Epithelial cell of prostate (primary cell): ENCODE results near the gene SNRNP200.
"Not testable (repeated sequence)": the region's sequence is repeated elsewhere in the genome, so short reads cannot be mapped to it uniquely, and the experiment has no call there.

Source experiments
- DNase-seq: peaks from one replicate; pipeline ENCODE4 v3.0.0-alpha.2; 2011; ENCODE audit warnings: low read depth, low spot score
- H3K27ac ChIP-seq: fragments of 450-650 bp; 2 replicates; pipeline ENCODE4 v1.5.1; 2017; ENCODE audit warnings: mild to moderate bottlenecking

The SNRNP200 gene

DNA sequence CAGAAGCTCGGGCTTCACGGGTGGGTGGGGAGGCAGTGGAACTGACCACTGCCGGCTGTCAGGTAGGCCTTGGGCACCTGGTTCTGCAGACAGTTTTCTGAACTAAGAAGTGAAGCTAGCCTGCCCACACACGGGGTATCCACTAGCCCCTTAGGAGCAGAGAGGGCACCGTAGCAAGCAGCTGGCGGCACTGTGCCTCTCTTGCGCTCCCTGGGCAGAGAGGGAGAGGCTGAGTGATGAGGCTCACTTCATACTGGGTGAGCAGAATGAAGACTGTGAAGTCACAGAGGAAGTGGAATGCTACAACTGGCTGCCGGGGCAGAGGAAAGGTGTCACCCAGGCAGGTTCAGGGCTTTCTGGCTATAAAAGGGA is 20.5 kb upstream of the SNRNP200 start:
- H3K27ac ChIP-seq: no peak overlapping the region
- no peak for DNase-seq

DNA sequence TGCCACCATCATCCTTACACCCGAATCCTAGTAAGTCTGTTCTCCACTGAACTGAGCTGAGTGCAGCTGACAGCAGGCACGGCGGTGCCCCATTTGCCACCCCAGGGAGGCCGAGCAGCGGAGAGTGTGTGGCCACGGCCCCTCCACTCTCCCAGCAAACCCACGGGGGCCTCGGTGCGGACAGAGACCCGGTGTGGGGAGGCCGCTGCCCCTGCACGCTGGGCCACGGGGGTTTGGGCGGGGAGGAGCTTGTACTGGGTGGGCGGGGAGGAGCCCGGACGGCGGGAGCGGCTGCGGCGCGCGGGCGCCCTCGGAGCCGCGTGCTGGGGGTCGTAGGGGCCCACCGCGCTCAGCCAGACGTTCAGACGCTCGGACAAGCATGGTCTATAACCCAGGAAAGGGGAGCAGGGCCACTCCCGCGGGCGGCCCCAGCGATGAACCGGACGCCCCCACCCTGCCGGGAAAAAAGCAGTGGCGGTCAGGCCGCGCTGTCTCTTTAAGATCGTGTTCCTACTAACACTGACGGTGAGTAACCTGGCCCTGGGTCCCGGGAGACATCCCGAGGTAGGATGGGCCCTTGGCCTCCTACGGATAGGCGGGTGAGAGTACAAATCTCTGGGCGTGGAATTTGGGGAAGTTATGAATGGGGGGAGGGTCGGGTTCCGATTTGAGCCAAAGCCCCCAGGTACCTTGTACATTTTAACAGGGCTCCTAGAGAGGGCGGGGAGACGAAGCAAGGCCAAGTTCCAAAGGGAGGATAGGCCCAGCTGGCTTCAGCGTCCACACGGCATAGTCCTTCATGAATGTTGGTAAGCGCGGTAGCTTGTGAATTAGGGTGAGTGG is 19.9 kb upstream of the SNRNP200 start, which contains the start of gene ITPRIPL1:
TSS of gene ITPRIPL1 (plus strand) at position 277 of the 843 bp plus-strand sequence. CDS start at position 800, 523 bp downstream.
- no peak within 1 kb of the TSS for H3K27ac ChIP-seq
- no peak for DNase-seq

DNA sequence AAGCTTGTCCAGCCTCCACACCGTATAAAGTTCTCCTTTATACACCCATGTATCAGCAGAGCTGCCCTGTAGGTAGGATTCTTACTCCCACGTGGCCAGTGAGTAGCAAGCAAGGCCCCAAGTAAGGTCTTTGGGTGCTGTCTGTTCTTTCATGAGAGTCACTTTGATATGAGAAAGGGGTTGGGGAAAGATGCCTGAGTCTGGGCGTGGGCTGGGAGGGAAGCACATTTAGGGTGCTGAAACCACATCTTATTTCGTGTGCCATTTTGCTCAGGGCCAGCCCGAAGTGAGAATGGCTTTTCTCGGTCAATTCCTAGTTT is 19.3 kb upstream of the SNRNP200 start:
- no peak overlapping the region for H3K27ac ChIP-seq
- DNase-seq: no peak

DNA sequence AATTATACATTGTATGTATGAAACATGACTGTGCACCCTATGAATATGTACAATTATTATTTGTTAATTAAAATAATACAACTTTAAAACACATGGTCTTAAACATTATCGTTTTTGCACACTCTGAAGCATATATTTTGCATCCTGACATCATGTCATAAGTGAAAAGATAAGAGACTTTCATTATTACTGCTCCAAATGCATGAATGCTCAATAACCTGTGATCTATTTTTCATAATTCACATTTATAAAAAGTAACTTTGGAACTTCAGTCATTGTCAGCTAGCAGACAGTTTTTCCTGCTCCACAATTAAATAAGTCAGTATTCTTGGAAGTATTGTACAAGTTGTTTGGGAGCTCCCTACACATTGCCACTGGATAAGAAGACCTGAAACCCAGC is 18.5 kb upstream of the SNRNP200 start:
- H3K27ac ChIP-seq: no peak overlapping the region
- no peak for DNase-seq

DNA sequence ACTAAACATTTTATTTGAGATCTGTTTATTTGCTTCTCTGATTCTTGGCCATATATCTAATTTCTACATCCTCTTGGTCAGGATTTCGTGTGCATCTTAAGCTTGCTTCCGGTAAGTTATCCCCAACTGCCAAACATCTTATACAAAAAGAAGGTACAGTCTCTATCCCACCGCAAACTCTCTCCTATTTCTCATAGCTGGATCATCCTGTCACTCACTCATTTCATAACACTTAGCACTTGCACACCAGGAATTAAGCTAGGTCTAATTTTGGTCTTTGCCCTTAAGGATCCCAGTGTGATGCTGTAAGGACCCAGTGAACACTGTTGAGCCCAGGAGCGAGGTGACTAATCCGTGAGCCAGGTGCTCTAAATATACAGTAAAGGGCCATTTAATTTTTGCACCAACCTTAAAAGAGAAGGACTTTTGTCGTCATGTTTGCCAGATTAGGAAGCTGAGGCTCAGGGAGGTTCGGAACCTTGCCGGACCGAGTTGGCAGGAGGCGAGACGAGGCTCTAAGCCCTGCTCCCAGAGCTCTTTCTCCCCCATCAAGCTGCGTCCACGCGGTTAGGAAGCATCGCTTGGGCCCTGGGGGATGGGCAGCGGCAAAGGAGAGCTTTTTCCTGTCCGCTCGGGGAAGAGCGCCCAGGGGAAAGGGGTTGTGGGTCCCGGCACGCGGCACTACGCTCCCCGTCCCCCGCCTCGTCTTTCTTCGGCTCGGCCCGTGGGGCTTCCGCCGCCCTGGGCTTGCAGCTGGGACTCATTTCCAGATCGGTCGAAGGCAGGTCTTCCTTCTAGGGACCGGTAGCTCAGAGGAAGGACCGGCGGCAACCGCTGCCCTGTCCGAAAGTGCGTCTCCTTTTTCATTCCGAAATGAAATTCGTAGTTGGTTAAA is 15.6 kb upstream of the SNRNP200 start:
- no peak for DNase-seq
- H3K27ac ChIP-seq: no peak overlapping the region

DNA sequence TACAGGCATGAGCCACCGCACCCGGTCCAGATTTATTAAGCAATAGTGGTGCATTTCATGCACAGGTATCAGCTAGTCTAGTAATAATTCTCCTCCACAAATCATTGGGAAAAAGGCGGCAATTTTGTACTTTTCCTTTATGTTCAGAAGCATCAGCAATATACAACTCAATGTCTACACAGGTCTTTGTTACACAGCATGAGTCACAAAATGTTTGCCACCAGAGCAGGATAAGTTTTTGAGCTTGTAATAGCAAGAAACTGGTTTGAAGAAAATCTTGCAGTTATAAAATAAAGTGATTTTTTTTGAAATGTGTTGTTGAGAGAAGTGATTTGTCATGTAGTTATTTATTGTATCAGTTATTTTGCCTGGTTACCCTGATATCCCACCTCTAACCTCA is 15.0 kb upstream of the SNRNP200 start:
- no peak overlapping the region for H3K27ac ChIP-seq
- no peak for DNase-seq

DNA sequence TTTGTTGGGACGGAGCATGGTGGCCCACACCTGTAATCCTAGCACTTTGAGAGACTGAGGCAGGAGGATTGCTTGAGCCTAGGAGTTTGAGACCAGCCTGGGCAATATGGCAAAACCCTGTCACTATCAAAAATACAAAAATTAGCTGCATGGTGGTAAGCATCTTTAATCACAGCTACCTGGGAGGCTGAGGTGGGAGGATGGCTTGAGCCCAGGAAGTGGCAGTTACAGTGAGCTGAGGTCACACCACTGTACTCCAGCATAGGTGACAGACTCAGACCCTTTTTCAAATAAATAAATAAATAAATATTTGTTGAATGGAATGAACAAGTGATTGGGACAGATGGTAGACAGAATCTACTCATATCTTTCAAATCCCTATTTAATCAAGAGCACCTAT is 14.1 kb upstream of the SNRNP200 start:
- DNase-seq: no peak
- H3K27ac ChIP-seq: no peak overlapping the region

DNA sequence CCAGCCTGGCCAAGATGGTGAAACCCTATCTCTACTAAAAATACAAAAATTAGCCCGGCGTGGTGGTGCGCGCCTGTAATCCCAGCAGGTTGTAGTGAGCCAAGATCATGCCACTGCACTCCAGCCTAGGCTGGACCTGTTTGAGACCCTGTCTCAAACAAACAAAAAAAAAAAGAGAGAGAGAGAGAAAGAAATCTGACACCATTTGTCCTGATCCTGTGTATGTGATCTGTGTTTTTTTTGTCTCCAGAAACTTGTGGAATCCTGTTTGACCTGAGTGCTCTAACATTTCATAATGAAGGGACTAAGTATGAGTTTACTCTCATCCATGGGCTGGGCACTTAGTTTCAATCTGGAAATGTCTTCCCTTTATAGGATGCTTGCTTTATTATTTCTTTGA is 13.4 kb upstream of the SNRNP200 start:
- no peak for DNase-seq
- H3K27ac ChIP-seq: no peak overlapping the region

DNA sequence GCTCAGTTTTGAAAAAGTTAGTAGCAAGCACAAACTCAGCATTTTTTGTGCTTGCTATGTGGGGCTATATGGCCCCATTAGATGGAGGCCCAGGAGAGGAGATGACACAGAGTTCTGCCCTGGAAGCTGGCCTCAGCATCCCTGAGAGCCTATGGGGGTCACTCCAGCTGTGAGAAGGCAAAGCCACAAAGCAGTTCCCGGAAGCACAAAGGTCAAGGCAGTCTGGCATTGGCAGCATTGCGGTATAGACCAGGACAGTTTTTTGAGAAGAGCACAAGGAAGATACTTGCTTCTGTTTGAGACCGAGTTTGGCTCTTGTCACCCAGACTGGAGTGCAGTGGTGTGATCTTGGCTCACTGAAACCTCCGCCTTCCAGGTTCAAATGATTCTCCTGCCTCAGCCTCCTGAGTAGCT is 12.2 kb upstream of the SNRNP200 start:
- H3K27ac ChIP-seq: no peak overlapping the region
- no peak for DNase-seq

DNA sequence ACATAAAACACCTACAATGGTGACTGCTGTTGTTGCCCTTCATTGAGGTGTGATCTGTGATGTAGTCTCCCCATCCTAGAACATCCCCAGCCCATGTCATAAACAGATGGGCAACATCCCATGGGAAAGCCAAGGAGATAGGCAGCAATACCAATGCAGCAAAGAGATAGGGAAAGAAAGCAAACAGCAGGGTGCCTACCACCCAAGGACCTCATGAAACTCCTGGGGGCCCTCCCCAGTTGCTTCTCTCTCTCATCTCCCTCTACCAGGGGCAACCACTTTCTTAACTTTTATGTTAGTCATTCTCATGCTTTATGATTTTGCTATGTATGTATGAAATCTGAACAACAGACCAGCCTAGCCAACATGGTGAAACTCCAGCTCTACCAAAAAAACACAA is 11.7 kb upstream of the SNRNP200 start:
- no peak overlapping the region for H3K27ac ChIP-seq
- no peak for DNase-seq

DNA sequence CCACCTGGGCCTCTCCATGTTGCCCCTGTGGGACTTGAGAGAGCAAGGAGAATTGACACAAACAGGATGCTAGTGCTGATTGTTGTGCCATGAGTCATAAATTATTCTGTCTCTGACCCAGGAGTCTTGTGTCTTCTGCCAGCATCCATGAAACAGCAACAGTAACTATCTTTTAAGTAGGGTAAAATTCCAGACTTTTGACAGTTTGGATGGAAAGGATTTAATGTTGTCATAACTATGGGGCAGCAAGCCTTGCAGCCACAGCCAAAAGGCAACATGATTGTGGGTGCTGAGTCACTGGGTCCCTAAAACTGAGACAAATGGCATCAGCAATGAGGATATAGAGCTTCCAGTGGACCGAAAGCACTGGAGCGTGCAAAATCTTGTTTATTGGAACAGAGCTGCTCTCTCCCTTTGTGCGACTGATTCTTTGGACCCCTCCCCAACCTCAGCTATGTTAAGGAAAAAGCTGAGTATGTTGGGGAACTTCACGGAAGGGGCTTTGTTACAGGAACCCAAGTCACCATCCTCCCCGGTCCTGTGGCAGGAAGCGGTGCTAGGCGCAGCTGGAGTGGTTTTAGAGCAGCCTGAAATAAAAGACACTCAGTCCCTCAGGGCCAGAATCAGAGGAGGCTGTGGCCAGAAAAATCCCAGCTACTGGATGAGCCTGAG is 10.2 kb upstream of the SNRNP200 start:
- no peak for DNase-seq
- H3K27ac ChIP-seq: no peak overlapping the region

DNA sequence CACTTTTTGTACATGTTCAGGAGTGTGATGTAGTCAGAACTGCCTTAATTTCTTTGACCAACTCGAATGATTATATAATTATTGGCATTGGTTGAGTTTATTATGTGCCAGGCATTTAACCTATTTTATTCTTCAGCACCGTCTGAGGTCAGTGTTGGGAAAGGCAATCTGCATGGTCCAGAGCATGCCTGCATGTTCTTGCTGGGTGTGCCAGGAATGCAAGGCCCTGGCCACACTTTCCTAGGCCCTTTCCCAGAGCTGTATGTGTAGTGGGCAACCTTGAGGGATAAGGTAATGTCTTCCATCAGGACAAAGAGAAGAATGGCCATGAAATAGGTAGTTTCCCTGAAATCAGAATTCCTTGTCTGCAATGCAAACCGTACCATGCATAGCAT is 9.7 kb upstream of the SNRNP200 start:
- no peak for DNase-seq
- H3K27ac ChIP-seq: no peak overlapping the region

DNA sequence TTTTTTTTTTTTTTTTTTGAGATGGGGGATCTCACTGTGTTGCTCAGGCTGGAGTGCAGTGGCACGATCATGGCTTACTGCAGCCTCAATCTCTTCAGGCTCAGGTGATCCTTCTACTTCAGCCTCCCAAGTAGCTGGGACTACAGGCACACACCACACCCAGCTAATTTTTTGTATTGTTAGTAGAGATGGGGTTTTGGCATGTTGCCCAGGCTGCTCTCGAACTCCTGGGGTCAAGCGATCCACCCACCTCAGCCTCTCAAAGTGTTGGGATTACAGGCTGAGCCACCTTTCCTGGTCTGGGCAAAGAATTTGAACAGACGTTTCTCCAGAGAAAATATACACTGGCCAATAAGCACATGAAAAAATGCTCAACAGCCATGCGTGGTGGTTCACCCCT is 2.9 kb upstream of the SNRNP200 start:
- DNase-seq: no peak
- H3K27ac ChIP-seq: no peak overlapping the region

DNA sequence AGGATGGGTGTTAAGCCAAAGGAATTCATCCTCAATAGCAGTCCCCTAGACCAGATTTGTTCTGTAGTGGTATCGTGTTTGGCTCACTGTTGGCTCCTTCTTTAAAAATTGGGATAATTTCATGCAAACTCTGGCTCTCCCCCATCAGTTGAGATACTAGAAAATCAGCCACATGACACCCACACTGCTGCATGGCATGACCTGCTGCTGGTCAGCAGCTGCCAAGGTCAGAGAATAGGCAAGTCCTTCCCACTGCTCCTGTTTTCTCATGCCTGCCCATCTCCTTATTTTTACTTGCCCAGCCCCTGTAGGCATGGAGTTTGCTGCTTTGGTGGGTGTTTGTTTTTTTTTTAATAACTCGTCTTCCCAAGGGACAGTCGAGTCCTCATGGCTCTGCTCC is 1.0 kb upstream of the SNRNP200 start:
- H3K27ac ChIP-seq: peak overlapping the region; percentile 61
- no peak for DNase-seq

DNA sequence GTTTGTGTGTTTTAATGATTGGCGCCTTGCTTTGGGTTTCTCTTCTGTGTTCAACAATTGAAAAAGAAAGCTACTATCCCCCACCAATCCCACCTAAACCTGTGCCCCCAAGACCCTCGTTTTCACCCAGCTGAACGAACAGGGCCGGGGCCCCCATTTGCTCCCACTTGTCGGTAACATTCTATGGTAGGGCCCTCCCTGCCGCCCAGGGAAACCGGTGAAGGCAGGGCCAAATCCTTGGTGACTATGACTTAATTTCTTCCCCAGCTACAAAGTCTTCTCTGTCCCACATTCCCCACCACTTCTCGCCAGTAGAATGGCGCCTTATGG is 598 bp upstream of the SNRNP200 start:
- peak overlapping the region; percentile 61 for H3K27ac ChIP-seq
- no peak for DNase-seq

DNA sequence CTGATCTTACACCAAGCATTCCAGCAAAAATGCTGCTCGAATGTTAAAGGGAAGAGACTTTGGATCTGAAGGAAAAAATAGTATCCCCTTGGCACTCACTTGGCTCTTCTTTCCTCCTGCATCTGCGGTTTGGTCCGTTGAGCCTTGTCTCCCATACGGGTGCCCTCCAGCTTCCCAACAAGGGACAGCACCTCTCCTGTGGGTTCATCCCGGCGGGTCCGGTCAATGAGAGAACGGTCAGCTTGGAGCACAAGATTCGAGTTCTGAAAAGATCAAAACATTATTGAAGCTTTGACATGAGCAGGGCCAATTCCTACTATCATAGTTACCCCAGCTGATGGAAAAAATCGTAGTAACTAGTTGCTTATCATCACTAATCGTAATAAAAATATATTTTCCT is 740 bp downstream of the SNRNP200 start:
- DNase-seq: no peak
- peak overlapping the region; percentile 61 for H3K27ac ChIP-seq

DNA sequence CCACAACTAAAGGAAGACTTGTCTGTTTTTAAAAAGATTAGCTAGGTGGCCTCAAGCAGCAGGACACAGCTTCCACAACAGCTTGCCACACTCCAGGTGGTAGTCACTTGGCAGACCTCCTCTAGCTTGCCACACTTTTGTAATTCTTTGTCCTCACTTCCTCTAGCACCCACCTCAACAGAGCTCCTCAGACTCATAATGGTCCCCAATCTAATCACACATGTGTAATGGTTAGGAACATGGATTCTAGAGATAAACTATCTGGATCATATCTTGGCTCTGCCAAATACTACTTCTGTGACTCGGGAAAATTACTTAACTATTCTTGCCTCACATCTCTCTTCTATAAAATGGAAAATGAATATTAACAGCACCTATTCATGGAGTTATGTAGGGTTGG is 3.5 kb downstream of the SNRNP200 start:
- no peak overlapping the region for H3K27ac ChIP-seq
- DNase-seq: no peak

DNA sequence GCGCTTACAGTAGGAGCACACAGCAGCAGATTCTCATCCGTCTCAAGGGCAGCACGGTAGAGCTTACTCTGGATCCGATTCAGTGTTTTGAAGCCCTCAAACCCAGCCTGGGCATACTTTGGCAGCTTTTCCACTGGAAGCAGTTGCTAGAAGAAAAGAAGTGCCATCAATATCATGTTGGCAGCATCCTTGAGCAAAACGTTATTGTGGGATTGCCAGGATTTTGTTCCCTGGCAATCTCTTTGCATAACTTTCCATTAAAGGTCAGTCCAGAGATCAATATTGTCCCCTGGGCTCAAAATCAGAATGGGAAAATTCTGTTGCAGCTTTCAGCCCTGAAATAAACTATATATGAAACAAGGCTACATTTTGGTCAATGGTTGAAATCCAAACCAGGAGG is 8.4 kb downstream of the SNRNP200 start:
- DNase-seq: no peak
- H3K27ac ChIP-seq: no peak overlapping the region

DNA sequence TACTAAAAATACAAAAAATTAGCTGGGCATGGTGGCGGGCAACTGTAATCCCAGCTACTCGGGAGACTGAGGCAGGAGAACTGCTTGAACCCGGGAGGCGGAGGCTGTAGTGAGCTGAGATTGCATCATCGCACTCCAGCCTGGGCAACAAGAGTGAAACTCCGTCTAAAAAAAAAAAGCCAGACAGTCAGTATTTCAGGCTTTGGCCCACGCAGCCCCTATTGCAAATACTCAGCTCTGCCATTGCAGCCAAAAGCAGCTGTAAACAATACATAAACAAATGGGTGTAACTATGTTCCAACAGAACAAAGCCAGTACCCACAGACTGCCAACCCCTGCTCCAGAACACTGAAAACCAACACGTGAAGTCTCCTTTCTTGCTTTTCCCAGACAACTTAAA is 11.1 kb downstream of the SNRNP200 start:
- not testable (repeated sequence) for DNase-seq, H3K27ac ChIP-seq

DNA sequence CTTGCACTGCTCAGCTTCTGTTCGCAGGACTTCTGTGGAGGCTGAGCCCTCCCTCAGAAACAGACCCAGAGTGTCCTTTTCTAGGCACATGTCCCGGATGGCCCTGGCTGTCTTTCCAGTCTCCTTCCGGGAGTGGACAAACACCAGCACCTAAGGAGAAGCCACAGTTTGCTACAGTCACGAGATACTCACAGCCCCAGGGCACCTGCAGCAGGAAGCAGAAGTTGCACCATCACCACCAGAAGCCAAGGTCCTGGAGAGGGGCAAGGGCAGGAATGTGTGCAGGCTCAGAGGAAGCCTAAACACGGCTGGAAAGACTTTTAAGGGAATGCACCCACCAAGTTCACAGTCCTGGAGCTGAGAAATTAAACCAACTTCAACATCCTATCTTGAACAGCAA is 13.6 kb downstream of the SNRNP200 start:
- DNase-seq: no peak
- no peak overlapping the region for H3K27ac ChIP-seq

DNA sequence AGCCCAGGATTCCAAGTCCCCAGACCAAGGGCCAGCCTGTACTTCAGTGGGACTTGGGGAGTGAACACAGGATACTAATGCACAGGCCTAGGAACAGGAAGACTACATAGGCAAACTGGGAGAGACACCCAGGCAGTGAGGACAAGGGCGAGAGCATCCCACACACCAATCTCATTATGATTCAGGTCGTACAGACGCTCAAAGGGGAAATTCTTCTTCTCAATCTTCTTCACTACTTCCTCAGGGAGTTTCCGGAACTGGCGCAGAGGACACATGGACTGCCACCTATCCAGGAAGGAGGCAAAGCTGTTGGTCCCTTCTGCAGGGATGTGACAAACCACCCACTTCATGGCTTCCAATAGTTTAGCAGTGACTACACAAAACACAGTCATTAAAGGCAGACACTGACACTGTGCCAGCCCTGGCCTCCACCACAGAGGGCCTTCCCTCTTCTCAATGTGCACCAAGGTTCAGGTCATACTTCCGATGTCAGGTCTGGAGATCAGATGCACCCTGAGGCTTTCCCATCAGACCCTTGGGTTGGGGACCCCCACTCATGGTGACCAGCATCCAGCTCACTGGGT is 18.0 kb downstream of the SNRNP200 start:
- DNase-seq: no peak
- H3K27ac ChIP-seq: no peak overlapping the region
